Measurements from ENCODE around the gene UQCRHL.

GRCh38 chr1:15836772-15837669 lies 29.6 kb upstream of the UQCRHL start:
- TF ChIP-seq GLIS3 (CRISPR knock-in tag; IDR thresholded peaks at IDR 0.05): no peak
- TF ChIP-seq PATZ1 (CRISPR knock-in tag; IDR thresholded peaks at IDR 0.05; ENCODE audit: borderline replicate concordance): no peak
- TF ChIP-seq BACH2 (CRISPR knock-in tag; IDR thresholded peaks at IDR 0.05; ENCODE audit: borderline replicate concordance): no peak
- TF ChIP-seq ZFP30 (CRISPR knock-in tag; IDR thresholded peaks at IDR 0.05): no peak
- TF ChIP-seq ZC3H10 (CRISPR knock-in tag; IDR thresholded peaks at IDR 0.05): no peak
- TF ChIP-seq, protein P1, sequence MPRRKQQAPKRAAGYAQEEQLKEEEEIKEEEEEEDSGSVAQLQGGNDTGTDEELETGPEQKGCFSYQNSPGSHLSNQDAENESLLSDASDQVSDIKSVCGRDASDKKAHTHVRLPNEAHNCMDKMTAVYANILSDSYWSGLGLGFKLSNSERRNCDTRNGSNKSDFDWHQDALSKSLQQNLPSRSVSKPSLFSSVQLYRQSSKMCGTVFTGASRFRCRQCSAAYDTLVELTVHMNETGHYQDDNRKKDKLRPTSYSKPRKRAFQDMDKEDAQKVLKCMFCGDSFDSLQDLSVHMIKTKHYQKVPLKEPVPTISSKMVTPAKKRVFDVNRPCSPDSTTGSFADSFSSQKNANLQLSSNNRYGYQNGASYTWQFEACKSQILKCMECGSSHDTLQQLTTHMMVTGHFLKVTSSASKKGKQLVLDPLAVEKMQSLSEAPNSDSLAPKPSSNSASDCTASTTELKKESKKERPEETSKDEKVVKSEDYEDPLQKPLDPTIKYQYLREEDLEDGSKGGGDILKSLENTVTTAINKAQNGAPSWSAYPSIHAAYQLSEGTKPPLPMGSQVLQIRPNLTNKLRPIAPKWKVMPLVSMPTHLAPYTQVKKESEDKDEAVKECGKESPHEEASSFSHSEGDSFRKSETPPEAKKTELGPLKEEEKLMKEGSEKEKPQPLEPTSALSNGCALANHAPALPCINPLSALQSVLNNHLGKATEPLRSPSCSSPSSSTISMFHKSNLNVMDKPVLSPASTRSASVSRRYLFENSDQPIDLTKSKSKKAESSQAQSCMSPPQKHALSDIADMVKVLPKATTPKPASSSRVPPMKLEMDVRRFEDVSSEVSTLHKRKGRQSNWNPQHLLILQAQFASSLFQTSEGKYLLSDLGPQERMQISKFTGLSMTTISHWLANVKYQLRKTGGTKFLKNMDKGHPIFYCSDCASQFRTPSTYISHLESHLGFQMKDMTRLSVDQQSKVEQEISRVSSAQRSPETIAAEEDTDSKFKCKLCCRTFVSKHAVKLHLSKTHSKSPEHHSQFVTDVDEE (CRISPR knock-in tag; IDR thresholded peaks at IDR 0.05): no peak
- TF ChIP-seq CSDC2 (CRISPR knock-in tag; IDR thresholded peaks at IDR 0.05): no peak
- no peak for TF ChIP-seq ARNTL (CRISPR knock-in tag; IDR thresholded peaks at IDR 0.05; ENCODE audit: borderline replicate concordance, low read depth)
- no peak for TF ChIP-seq ZNF70 (CRISPR knock-in tag; IDR thresholded peaks at IDR 0.05)
- TF ChIP-seq PPARA (CRISPR knock-in tag; IDR thresholded peaks at IDR 0.05; ENCODE audit: borderline replicate concordance): no peak
- no peak for TF ChIP-seq TOX (CRISPR knock-in tag; IDR thresholded peaks at IDR 0.05; ENCODE audit: borderline replicate concordance)
- TF ChIP-seq TCF4 (CRISPR knock-in tag; IDR thresholded peaks at IDR 0.05; ENCODE audit: borderline replicate concordance): no peak

All from SK-N-SH treated with all-trans-retinoic acid at 6 μM for 48 hours (cell line).